ENCODE data around the gene NEUROD2. TPM values are rescaled to one million over a fixed set of nuclear protein-coding genes. Genes with fewer than 3 reads are reported as not detected.

Gene NEUROD2
- total RNA-seq, 1 donor from 2014 or later, result not detected

GRCh38 chr17:39623356-39623950, 15.7 kb upstream of the NEUROD2 start:
- peak; percentile 73 for ATAC-seq
- peak; percentile 94 for DNase-seq (ENCODE audit: missing footprints)
- intact Hi-C loops (cut with DNase I), result loop anchor here (1.0 to 5.0 kb wide), 3 partner anchors 75 to 357 kb away; partner anchors contain the start of genes MIEN1 and PSMD3

- peak; percentile 22 for DNase-seq (ENCODE audit: missing footprints)
- ATAC-seq, result no peak
- intact Hi-C loops (cut with DNase I), result loop anchor here (1.0 to 5.0 kb wide), 4 partner anchors 74 to 358 kb away; partner anchors contain the start of genes MIEN1 and PSMD3
These were observed 14.8 kb upstream of the NEUROD2 start for GRCh38 chr17:39622380-39623006.

GRCh38 chr17:39621523-39622379, 14.0 kb upstream of the NEUROD2 start:
- peak; percentile 79 for ATAC-seq
- intact Hi-C loops (cut with DNase I), result loop anchor here (1.0 to 5.0 kb wide), 3 partner anchors 111 to 359 kb away; partner anchors contain the start of genes MIEN1 and PSMD3
- peak; percentile 96 for DNase-seq (ENCODE audit: missing footprints)

- DNase-seq (ENCODE audit: missing footprints) (peak; percentile 16), ATAC-seq (no peak)
- intact Hi-C loops (cut with DNase I), result loop anchor here (5.0 kb wide), 2 partner anchors 47 to 113 kb away; partner anchors contain the start of gene MIEN1
These were observed 12.0 kb upstream of the NEUROD2 start for GRCh38 chr17:39619786-39620101.

GRCh38 chr17:39618956-39619785, 11.5 kb upstream of the NEUROD2 start:
- DNase-seq (ENCODE audit: missing footprints) (peak; percentile 58), ATAC-seq (no peak)
- intact Hi-C loops (cut with DNase I), result loop anchor here (5.0 kb wide), 1 partner anchor 47 kb away; no protein-coding TSS in a partner anchor

- no peak for ATAC-seq
- peak; percentile 56 for DNase-seq (ENCODE audit: missing footprints)
- intact Hi-C loops (cut with DNase I), result loop anchor here (5.0 kb wide), 1 partner anchor 46 kb away; no protein-coding TSS in a partner anchor
These were observed 10.7 kb upstream of the NEUROD2 start for GRCh38 chr17:39618246-39618913.

- intact Hi-C loops (cut with DNase I), result loop anchor here (5.0 kb wide), 1 partner anchor 45 kb away; no protein-coding TSS in a partner anchor
- ATAC-seq (peak; percentile 33), DNase-seq (ENCODE audit: missing footprints) (peak; percentile 82)
These were observed 9.9 kb upstream of the NEUROD2 start for GRCh38 chr17:39617446-39618245.

GRCh38 chr17:39617100-39617445, 9.4 kb upstream of the NEUROD2 start:
- DNase-seq (ENCODE audit: missing footprints), result peak; percentile 34
- intact Hi-C loops (cut with DNase I), result loop anchor here (5.0 kb wide), 1 partner anchor 45 kb away; no protein-coding TSS in a partner anchor
- ATAC-seq, result no peak

GRCh38 chr17:39615434-39615833, 7.7 kb upstream of the NEUROD2 start:
- no peak for DNase-seq (ENCODE audit: missing footprints)
- no peak for ATAC-seq
- intact Hi-C loops (cut with DNase I), result loop anchor here (5.0 kb wide), 1 partner anchor 43 kb away; no protein-coding TSS in a partner anchor

- DNase-seq (ENCODE audit: missing footprints) (peak; percentile 13), ATAC-seq (no peak)
- intact Hi-C loops (cut with DNase I), result loop anchor here (5.0 kb wide), 1 partner anchor 42 kb away; no protein-coding TSS in a partner anchor
These were observed 6.9 kb upstream of the NEUROD2 start for GRCh38 chr17:39614545-39615157.

GRCh38 chr17:39612935-39613464, 5.3 kb upstream of the NEUROD2 start:
- peak; percentile 28 for DNase-seq (ENCODE audit: missing footprints)
- no peak for ATAC-seq
- intact Hi-C loops (cut with DNase I), result no loop called here

GRCh38 chr17:39612291-39612894, 4.7 kb upstream of the NEUROD2 start:
- DNase-seq (ENCODE audit: missing footprints) (peak; percentile 27), ATAC-seq (no peak)
- intact Hi-C loops (cut with DNase I), result no loop called here

- ATAC-seq, result no peak
- intact Hi-C loops (cut with DNase I), result no loop called here
- DNase-seq (ENCODE audit: missing footprints), result peak; percentile 37
These were observed 3.8 kb upstream of the NEUROD2 start for GRCh38 chr17:39611401-39612112.

GRCh38 chr17:39609416-39610025, 1.8 kb upstream of the NEUROD2 start:
- intact Hi-C loops (cut with DNase I), result no loop called here
- DNase-seq (ENCODE audit: missing footprints), result no peak
- no peak for ATAC-seq
